Liver (tissue), 9 donors: ENCODE data around the gene RANBP3. TPM values are rescaled to one million over a fixed set of nuclear protein-coding genes. Genes with fewer than 3 reads are reported as not detected.

Experiments used
- DNase-seq: peaks from one replicate; pipeline ENCODE4 v3.0.0-alpha.2; 2017; ENCODE audit warnings: low spot score
- H3K27ac ChIP-seq, 2 donors: one replicate each; pipeline ENCODE4 v1.7.0; 2013; ENCODE audit warnings: inconsistent platforms in 2 of 2, low read length in 2 of 2, control low read depth in 1 of 2, low read depth in 1 of 2, mild to moderate bottlenecking in 1 of 2
- H3K27me3 ChIP-seq, 4 donors: one replicate each; pipeline versions ENCODE4 v1.6.1 to v1.7.0; 2013; ENCODE audit warnings: low read length in 3 of 4, inconsistent platforms in 1 of 4, mild to moderate bottlenecking in 1 of 4, moderate library complexity in 1 of 4; ENCODE audit not compliant: control insufficient read depth in 4 of 4, insufficient read depth in 4 of 4
- H3K36me3 ChIP-seq, 4 donors: one replicate each; pipeline versions ENCODE4 v1.6.1 to v1.7.0; 2013; ENCODE audit warnings: low read length in 3 of 4, mild to moderate bottlenecking in 3 of 4, low read depth in 1 of 4, moderate library complexity in 1 of 4; ENCODE audit not compliant: control insufficient read depth in 4 of 4, insufficient read depth in 3 of 4
- H3K4me1 ChIP-seq, 4 donors: one replicate each; pipeline versions ENCODE4 v1.6.1 to v1.7.0; 2013; ENCODE audit warnings: low read length in 3 of 4, mild to moderate bottlenecking in 3 of 4, moderate library complexity in 1 of 4; ENCODE audit not compliant: control insufficient read depth in 4 of 4, insufficient read depth in 4 of 4
- H3K4me3 ChIP-seq, 3 donors: one replicate each; pipeline versions ENCODE4 v1.6.1 to v1.7.0; 2013; ENCODE audit warnings: low read length in 3 of 3, control low read depth in 1 of 3, low read depth in 1 of 3, mild to moderate bottlenecking in 1 of 3
- H3K9ac ChIP-seq, 2 donors: one replicate each; pipeline ENCODE4 v1.7.0; 2013; ENCODE audit warnings: low read length in 2 of 2, mild to moderate bottlenecking in 2 of 2, moderate library complexity in 2 of 2, control low read depth in 1 of 2, low read depth in 1 of 2
- H3K9me3 ChIP-seq, 4 donors: one replicate each; pipeline versions ENCODE4 v1.6.1 to v1.7.0; 2013; ENCODE audit warnings: low read length in 3 of 4; ENCODE audit not compliant: control insufficient read depth in 4 of 4
- EGR1 ChIP-seq, 2 donors: IDR thresholded peaks; 2 replicates each; pipeline ENCODE4 v1.6.1; 2016 to 2018; ENCODE audit warnings: antibody characterized with exemption in 2 of 2, low read depth in 2 of 2
- FOXA2 ChIP-seq: IDR thresholded peaks from 2 replicates; pipeline ENCODE4 v1.6.1; 2016; ENCODE audit warnings: antibody characterized with exemption
- HNF4A ChIP-seq, 2 donors: conservative IDR thresholded peaks; 2 replicates each; pipeline ENCODE4 v1.6.1; 2016; ENCODE audit warnings: antibody characterized with exemption in 2 of 2, mild to moderate bottlenecking in 2 of 2
- JUND ChIP-seq, 2 donors: IDR thresholded peaks; 2 replicates each; pipeline ENCODE4 v1.6.1; 2016; ENCODE audit warnings: antibody characterized with exemption in 2 of 2
- MAX ChIP-seq: IDR thresholded peaks from 2 replicates; pipeline ENCODE4 v1.6.1; 2016; ENCODE audit warnings: antibody characterized with exemption
- RAD21 ChIP-seq, 2 donors: IDR thresholded peaks; 2 replicates each; pipeline ENCODE4 v1.6.1; 2016; ENCODE audit warnings: antibody characterized with exemption in 2 of 2, mild to moderate bottlenecking in 2 of 2
- RXRA ChIP-seq, 2 donors: IDR thresholded peaks; 2 replicates each; pipeline ENCODE4 v1.6.1; 2017 to 2018; ENCODE audit warnings: antibody characterized with exemption in 2 of 2, mild to moderate bottlenecking in 1 of 2
- SP1 ChIP-seq: IDR thresholded peaks from 2 replicates; pipeline ENCODE4 v1.6.1; 2018; ENCODE audit warnings: antibody characterized with exemption, mild to moderate bottlenecking
- TAF1 ChIP-seq: conservative IDR thresholded peaks from 2 replicates; pipeline ENCODE4 v1.6.1; 2016; ENCODE audit warnings: antibody characterized with exemption, mild to moderate bottlenecking
- YY1 ChIP-seq: IDR thresholded peaks from 2 replicates; pipeline ENCODE4 v1.6.1; 2016; ENCODE audit warnings: antibody characterized with exemption, mild to moderate bottlenecking
- WGBS: extraction: QIAGEN DNeasy Blood & Tissue Kit; methylation state at CpG from one replicate; pipeline ENCODE4 v1.1.7; 2013; 5-methylcytosine and 5-hydroxymethylcytosine counted together
- polyA plus RNA-seq, 2 donors: library from polyadenylated mRNA; stranded (reverse) in 1 of 2; unstranded in 1 of 2; fragments of 200-250 nt in 1 of 2; fragments of >200 nt in 1 of 2; fragmentation: Nextera tagmentation in 1 of 2; extraction: Ambion mirVana in 1 of 2; gene quantifications; one replicate each; pipeline versions ENCODE4 v1.2.1 to v1.2.3, GENCODE V29; 2013 to 2015
- total RNA-seq, 2 donors: library from RNA; depleted of rRNA; stranded (reverse); fragments of >200 nt; gene quantifications; one replicate each; pipeline ENCODE4 v1.2.3, GENCODE V29; 2014
- TF ChIP-seq, protein P1 (sequence below): IDR thresholded peaks from 2 replicates; pipeline ENCODE4 v1.6.1; 2016; ENCODE audit warnings: antibody characterized with exemption
- TF ChIP-seq, protein P2 (sequence below): IDR thresholded peaks from 2 replicates; pipeline ENCODE4 v1.6.1; 2016; ENCODE audit warnings: antibody characterized with exemption
- TF ChIP-seq, protein P3 (sequence below): IDR thresholded peaks from 2 replicates; pipeline ENCODE4 v1.6.1; 2016; ENCODE audit warnings: antibody characterized with exemption, mild to moderate bottlenecking
- donor health status: healthy.
- donor health status: healthy.
- donor health status: healthy.
- donor health status: healthy.
- donor health status: healthy.

The RANBP3 gene
- total and polyA plus RNA-seq, 4 donors = 10.0 to 23.3 (median 20.7) TPM

GRCh38 chr19:6021878-6022569 lies 44.1 kb upstream of the RANBP3 start (continued):
- TF ChIP-seq MAX (no peak), JUND (IDR thresholded peaks at IDR 0.05) (no peak)
- TF ChIP-seq, protein P1, sequence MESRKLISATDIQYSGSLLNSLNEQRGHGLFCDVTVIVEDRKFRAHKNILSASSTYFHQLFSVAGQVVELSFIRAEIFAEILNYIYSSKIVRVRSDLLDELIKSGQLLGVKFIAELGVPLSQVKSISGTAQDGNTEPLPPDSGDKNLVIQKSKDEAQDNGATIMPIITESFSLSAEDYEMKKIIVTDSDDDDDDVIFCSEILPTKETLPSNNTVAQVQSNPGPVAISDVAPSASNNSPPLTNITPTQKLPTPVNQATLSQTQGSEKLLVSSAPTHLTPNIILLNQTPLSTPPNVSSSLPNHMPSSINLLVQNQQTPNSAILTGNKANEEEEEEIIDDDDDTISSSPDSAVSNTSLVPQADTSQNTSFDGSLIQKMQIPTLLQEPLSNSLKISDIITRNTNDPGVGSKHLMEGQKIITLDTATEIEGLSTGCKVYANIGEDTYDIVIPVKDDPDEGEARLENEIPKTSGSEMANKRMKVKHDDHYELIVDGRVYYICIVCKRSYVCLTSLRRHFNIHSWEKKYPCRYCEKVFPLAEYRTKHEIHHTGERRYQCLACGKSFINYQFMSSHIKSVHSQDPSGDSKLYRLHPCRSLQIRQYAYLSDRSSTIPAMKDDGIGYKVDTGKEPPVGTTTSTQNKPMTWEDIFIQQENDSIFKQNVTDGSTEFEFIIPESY = no peak

DNA sequence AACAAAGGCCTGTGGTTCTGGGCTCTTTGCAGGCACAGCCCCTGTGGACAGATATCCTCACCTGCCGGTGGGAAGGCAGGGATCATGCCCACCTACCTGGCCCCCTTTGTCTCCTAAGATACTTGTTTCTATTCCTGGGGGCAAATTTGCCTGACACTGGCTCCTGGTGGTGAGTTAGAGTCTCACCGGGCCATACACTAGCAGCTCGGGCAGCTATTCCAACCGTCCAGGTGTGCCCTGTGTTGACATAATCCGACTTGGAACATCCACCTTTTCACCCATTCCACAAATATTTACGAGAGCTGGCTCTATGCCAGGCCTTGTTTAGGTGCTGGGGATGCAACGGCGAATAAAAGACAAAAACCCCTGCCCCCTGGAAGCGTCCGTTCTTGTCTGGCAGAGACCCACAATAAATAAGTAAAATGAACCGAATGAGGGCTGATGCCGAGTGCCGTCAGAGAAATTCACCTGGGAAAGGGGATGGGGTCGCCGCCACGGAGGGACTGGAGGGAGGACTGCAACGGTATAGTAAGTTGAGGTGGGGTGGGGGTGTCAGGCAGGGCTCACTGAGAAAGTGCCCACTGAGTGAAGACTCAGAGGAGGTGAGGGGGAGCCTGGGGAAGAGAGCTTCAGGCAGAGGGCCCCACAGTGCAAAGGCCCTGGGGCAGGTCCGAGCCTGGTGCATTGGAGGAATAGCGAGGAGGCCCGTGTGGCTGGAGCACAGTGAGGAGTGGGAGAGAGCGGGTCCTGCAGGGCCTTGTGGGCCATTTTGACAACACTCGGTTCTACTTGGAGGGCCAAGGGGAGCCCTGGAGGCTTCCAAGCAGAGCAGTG lies 43.2 kb upstream of the RANBP3 start:
- TF ChIP-seq HNF4A (conservative IDR thresholded peaks at IDR 0.05) = no peak
- peak; percentile 1 for TF ChIP-seq FOXA2
- TF ChIP-seq, protein P2, sequence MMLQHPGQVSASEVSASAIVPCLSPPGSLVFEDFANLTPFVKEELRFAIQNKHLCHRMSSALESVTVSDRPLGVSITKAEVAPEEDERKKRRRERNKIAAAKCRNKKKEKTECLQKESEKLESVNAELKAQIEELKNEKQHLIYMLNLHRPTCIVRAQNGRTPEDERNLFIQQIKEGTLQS = no peak
- peak in 1 of 2 donors; percentile 27 for TF ChIP-seq RAD21 (IDR thresholded peaks at IDR 0.05)
- TF ChIP-seq, protein P3, sequence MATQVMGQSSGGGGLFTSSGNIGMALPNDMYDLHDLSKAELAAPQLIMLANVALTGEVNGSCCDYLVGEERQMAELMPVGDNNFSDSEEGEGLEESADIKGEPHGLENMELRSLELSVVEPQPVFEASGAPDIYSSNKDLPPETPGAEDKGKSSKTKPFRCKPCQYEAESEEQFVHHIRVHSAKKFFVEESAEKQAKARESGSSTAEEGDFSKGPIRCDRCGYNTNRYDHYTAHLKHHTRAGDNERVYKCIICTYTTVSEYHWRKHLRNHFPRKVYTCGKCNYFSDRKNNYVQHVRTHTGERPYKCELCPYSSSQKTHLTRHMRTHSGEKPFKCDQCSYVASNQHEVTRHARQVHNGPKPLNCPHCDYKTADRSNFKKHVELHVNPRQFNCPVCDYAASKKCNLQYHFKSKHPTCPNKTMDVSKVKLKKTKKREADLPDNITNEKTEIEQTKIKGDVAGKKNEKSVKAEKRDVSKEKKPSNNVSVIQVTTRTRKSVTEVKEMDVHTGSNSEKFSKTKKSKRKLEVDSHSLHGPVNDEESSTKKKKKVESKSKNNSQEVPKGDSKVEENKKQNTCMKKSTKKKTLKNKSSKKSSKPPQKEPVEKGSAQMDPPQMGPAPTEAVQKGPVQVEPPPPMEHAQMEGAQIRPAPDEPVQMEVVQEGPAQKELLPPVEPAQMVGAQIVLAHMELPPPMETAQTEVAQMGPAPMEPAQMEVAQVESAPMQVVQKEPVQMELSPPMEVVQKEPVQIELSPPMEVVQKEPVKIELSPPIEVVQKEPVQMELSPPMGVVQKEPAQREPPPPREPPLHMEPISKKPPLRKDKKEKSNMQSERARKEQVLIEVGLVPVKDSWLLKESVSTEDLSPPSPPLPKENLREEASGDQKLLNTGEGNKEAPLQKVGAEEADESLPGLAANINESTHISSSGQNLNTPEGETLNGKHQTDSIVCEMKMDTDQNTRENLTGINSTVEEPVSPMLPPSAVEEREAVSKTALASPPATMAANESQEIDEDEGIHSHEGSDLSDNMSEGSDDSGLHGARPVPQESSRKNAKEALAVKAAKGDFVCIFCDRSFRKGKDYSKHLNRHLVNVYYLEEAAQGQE = no peak
- DNase-seq = no peak
- no peaks in the 10 kb centered on the region for H3K27me3 ChIP-seq
- H3K4me3 ChIP-seq = no peak overlapping the region
- H3K36me3 ChIP-seq = no peaks in the 10 kb centered on the region
- H3K4me1 ChIP-seq = peaks cover 5 to 32% (median 19%) of the 10 kb centered on the region in 4 donors
- no peak overlapping the region for H3K27ac ChIP-seq
- no peaks in the 10 kb centered on the region for H3K9me3 ChIP-seq
- WGBS = 55% methylated on average over 22 of the region's 22 CpGs
- H3K9ac ChIP-seq = no peak overlapping the region

- H3K27me3 ChIP-seq = no peaks in the 10 kb centered on the region
- H3K4me3 ChIP-seq = no peak overlapping the region
- H3K36me3 ChIP-seq = no peaks in the 10 kb centered on the region
- H3K4me1 ChIP-seq = peaks cover 5 to 32% (median 19%) of the 10 kb centered on the region in 4 donors
- H3K27ac ChIP-seq = no peak overlapping the region
- DNase-seq = no peak
- no peaks in the 10 kb centered on the region for H3K9me3 ChIP-seq
- H3K9ac ChIP-seq = no peak overlapping the region
- 76% methylated on average over 20 of the region's 20 CpGs for WGBS
- TF ChIP-seq JUND (IDR thresholded peaks at IDR 0.05) = no peak
- no peak for TF ChIP-seq HNF4A (conservative IDR thresholded peaks at IDR 0.05)
- no peak for TF ChIP-seq YY1
- TF ChIP-seq, protein P1 = no peak
- no peak for TF ChIP-seq RAD21 (IDR thresholded peaks at IDR 0.05)
- TF ChIP-seq RXRA (IDR thresholded peaks at IDR 0.05) = no peak
- TF ChIP-seq EGR1 (IDR thresholded peaks at IDR 0.05; ENCODE audit: low read depth in 2 of 2) = no peak
- TF ChIP-seq, protein P3 = no peak
- TF ChIP-seq SP1 = no peak
- no peak for TF ChIP-seq TAF1
- TF ChIP-seq FOXA2 = no peak
- no peak for TF ChIP-seq MAX
Observed at GRCh38 chr19:6020166-6020882, 42.4 kb upstream of the RANBP3 start.
